GM18502 (cell line): ENCODE measurements around the gene DERL2.

Source experiments
- ATAC-seq: cut with Tn5 transposase; IDR thresholded peaks from one replicate; pipeline ENCODE4 v1.9.1; 2021; ENCODE audit warnings: mild to moderate bottlenecking; ENCODE audit not compliant: unreplicated experiment, poor library complexity

DERL2 gene

DNA sequence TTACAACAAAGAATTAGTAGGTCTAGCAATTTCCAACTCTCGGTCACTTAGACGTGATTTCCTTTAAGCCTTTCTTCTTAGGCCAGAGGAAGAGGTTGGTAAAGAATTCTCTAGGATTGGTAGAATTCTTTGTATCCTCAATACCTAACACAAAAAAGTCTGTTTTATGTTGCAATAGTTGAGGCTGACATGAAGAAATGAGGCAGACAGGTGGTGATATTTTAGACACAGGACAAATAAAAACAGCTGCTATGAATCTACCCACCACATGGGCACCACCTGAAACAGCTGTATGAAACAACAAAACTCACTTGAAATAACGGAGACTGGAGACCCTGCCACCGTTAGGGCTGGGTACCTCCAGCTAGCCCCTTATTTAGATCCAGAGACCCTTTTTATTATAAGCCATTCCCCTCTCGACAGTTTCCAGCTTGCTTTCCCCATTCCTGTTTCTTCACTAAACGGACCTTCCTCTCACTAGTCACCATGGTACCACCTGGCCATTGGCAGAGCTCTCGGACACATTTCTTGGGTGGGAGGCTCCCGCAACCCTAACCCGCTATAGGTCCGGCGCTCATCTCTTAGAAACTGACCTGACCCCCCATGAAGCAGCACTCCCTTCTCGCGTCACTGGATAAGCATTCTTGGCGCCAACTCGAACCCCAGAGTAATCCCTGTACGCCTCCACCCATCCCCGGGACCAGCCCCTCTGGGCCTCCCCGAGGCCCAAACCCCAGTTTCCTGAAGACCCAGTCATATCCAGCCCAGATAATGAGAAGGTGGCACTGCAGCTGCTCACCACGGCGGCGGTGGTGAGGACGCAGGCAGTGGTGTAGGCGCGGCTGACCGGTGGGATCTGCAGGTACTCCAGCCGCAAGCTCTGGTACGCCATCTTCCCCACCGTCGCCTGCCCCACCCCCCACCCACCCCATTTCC is at the start of gene DERL2:
Gene DERL2 (minus strand): TSS at position 909 of the 936 bp plus-strand sequence. CDS start 17 bp downstream, at position 892.
- peak; percentile 22 for ATAC-seq

DNA sequence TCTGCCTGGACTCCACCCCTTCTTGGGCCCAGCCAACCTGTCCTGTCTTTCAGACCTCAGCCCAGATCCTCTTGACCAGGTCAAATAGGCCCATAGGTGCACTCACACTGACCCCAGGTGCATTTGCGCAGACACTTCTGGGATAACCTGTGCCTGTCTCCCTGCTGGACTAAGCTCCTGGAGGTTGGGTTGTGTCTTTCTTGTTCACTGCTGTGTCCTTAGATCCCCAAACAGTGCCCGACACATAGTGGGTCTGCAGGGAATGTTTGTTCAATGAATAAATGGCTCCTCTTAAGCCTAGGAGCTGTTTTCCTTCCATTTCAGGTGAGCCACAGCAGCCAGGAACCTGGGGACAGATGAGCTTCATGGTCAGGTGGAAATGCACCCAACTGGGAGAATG is 49.5 kb upstream of the DERL2 start:
- no peak for ATAC-seq

DNA sequence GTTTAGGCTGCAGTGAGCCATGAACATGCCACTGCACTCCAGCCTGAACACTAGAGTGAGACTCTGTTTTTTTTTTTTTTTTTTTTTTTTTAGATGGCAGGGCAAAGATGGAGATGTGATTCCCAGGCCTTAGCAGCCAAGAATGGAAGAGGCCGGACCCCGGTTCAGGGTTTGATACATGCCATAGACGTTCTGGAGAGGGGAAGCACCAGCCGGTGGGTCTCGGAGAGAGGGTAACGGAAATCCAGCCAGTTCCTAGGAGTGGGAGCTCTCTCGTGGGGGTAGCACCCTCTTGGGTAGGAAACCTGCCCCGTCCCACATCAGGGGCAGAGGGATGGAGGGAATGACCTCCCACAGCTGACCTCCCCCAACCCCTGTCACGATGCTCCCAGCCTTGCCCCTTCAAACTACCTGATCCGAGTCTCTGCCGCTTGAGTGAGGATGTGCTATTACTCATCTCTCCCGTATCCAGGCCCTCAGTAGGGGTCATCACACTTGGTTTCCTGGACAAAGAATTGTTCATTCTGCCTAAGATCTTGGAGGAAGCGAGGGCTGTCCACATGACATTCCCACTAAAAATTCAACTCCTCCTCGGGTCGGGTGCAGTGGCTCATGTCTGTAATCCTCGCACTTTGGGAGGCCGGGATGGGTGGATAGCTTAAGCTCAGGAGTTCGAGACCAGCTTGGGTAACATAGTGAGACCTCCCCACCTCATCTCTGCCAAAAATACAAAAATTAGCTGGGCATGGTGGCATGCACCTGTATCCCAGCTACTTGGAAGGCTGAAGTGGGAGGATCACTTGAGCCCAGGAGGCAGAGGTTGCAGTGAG is 47.7 kb upstream of the DERL2 start:
- no peak for ATAC-seq

DNA sequence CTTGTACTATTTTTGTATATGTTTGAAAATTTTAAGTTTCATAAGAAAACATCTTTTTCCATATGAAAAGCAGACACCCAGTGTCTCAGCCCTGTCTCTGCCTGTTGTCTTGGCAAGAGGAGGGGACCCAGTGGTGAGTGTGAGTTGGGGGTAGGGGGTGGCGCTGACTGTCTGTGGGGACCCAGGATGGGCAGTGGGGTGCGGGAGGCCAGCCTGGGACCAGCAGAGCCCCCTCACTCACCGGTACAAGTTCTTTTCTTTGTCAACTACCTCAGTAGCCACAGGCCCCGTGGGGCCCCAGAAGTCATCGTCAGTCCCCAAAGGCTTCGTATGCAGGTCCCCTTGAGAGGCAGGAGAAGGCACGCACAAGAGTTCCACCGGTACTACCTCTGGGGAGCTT is 46.6 kb upstream of the DERL2 start:
- no peak for ATAC-seq

DNA sequence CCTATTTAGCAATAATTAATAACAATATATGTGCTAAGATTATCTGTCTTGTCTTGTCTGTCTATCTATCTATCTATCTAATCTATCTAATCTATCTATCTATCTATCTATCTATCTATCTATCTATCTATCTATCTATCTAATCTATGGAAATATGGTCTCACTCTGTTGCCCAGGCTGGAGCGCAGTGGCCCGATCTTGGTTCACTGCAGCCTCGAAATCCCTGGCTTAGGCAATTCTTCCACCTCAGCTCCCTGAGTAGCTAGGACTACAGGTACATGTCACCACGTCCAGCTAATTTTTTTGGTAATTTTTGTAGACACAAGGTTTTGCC is 45.1 kb upstream of the DERL2 start:
- no peak for ATAC-seq

DNA sequence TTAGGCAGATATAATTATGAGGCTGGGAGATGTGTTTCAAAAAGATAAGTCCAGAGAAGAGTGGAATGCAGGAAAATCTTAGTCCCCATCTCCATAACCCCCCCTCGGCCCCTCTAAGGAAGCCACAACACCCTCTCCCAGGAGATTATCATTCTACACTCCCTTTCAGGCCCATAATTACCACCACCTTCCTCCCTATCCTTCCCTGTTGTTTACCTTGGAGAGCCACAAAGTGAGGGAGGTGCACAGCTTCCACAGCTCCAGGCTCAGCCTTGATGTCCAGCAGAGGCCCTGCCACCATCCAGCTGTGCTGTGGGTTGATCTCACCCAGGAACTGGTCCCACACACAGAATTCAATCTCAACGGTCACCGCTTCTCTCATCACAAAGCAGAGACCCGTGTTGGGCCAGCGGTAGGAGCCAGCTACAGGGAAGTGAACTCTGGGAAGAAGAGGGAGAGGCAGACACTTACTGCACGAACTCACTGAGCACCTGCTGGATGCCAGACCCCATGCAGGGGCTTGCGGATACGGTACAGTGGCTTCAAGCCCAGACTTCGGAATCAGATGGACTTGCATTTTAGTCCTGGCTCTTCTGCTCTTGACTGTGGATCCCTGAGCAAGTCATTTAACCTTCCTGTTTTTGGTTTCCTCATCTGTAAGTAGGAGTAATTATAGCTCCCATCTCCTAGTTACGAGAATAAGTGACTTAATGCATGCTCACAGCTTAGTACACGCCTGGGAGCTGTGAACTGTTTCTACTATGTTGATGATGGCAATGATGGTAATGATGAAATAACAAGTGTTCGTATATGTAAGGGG is 44.5 kb upstream of the DERL2 start:
- no peak for ATAC-seq

DNA sequence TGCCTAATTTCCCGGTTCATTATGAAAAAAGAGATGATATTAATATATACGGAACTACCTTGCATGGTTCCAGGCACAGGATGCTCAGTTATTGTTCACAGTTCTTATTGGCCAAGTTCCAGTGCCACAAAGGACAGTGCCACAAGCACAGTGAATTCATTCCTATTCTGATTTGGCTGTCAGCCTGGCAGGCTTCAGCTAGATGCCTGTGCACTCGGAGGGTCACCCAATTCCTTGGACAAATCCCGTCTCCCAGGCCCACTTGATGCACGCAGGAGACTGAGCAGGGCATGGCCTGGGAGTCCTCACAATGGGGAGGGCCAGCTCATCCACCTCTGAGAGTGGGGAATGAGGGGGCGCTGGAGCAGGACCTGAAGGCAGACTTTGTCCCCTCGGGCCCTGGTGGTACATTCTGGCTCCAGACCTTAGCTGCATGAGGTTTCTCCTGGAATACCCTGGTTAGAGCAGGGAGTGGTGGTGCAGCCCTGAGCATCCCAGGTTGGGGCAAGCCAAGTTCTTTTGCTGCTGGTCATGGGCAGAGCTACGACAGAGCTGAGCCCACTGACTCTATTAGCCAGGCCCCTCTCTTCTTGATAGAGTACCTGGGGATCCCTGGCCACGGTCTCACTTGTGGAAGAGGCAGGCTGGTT is 41.7 kb upstream of the DERL2 start:
- ATAC-seq = no peak

DNA sequence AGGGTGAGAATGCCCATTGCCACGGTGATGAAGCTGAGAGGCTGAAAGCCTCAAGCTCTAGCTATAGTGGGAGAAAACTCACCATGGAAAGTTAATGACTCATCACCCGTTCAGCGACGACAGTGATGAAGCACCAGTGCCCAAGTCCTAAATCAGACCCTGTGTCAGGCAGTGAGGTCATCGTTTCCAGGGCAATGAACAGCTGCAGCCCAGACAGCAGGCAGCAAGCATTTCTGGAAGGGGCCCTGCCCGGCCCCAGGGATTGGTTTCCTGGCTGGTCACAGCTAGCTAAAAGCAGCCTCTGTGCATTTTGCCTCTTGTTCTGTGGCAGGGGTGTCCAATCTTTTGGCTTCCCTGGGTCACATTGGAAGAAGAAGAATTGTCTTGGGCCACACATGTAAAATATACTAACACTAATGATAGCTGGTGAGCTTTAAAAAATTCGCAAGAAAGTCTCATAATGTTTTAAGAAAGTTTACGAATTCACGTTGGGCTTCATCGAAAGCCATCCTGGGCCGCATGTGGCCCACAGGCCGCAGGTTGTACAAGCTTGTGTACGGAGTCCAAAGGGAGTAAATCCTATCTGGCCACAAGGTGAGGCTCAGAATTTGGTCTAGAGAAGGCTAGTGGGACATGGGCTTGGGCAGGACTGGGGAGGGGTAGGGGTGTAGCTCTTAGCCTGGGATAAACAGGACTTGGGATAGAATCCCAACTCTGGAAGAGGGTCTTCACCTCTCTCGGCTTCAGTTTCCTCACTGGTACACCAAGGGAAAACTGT is 41.0 kb upstream of the DERL2 start:
- ATAC-seq = no peak

DNA sequence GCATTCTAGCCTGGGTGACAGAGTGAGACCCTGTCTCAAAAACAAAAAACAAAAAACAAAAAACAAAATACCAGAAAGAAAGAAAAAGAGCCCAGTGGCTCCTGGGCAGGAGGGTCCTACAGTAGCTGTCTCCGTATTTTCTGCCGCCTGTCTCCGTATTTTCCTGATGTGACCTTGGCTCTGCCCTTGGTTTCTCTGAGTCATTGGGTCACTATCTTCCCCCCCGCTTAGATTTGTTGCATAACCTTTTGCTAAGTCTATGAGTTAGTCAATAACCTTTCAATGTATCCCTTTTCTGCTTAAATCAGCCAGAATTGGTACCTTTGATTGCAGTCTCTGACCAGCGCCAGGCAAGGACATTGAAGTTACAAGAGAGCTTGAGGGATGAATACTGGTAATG is 37.3 kb upstream of the DERL2 start:
- no peak for ATAC-seq

DNA sequence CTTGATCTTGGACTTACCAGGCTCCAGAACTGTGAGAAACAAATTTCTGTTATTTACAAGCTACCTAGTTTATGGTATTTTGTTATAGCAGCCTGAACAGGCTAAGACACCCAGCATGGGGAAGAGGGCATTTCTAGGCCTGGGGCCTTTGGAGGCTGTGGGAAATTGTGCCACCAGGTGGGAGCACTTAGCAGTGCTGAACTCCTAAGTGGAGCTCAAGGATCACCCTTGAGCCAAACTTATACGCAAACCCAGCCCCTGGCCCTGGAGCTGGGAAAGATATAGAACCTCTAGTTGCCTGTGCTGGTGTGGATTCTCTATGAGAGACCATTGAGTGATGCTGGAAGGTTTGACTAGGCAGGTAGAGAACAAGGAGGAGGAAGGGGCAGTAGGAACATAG is 36.5 kb upstream of the DERL2 start:
- ATAC-seq = no peak

DNA sequence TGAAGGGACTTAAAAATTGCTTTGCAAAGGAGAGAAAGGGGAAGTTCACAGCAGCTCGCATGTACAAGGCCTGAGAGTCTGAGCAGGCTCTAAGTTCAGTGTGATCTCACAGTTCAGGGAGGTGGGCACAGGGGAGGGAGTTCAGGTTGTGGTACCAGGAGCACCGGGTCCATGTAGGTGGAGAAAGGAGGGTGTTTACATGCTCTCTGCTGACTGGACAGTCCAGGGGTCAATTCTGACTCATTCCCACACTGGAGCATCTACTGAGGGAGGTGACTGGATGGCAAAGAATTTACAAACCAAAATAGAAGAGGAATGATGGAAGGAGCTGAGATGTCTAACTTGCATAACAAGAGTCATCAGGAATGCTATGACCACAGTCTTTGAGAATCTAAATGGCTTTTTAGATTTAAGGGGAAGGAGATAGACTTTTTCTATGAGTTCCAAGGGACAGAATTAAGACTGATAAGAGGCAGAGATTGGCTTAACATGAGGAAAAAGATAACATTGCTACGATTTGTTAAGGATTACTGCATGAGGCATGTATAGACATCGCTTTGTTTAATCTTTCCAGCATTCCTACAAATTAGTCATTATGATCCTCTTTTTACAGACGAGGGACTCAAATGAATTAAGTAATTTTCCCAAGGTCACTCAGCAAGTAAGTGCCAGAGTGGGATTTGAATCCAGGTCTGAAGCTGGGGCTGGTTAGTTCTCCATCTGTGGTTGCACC is 30.2 kb upstream of the DERL2 start:
- no peak for ATAC-seq

DNA sequence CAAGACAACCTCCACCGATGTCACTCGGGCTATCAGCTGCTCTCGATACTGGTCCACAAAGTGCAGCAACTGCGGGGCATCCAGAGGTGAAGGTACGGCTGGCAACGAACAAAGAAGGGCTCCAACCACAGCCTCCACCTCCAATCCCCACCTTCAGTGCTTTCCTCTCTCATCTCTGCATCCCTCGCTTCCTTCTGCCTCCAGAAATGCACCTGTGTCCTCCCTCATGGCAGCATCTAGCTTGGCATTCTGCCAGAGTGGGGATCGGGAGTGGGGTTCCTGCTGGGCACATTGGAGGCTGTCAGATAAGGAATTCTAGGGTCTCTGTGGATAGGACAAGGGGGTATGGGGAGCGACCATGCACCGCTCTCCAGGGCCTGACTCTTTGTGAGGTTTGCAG is 29.0 kb upstream of the DERL2 start:
- no peak for ATAC-seq

DNA sequence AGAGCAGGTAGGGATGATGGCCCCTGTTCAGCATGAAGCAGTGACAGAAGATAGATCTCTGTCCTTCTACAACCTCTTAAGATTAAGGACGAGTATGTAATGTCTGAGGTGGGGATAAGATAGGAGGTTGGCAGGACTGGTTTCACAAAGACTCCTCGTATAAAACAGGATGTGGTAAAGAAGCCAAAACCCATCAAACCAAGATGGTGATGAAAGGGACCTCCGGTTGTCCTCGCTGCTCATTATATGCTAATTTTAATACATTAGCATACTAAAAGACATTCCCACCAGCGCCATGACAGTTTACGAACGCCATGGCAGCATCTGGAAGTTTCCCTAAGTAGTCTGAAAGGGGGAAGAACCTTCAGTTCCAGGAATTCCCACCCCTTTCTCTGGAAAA is 27.6 kb upstream of the DERL2 start:
- no peak for ATAC-seq

DNA sequence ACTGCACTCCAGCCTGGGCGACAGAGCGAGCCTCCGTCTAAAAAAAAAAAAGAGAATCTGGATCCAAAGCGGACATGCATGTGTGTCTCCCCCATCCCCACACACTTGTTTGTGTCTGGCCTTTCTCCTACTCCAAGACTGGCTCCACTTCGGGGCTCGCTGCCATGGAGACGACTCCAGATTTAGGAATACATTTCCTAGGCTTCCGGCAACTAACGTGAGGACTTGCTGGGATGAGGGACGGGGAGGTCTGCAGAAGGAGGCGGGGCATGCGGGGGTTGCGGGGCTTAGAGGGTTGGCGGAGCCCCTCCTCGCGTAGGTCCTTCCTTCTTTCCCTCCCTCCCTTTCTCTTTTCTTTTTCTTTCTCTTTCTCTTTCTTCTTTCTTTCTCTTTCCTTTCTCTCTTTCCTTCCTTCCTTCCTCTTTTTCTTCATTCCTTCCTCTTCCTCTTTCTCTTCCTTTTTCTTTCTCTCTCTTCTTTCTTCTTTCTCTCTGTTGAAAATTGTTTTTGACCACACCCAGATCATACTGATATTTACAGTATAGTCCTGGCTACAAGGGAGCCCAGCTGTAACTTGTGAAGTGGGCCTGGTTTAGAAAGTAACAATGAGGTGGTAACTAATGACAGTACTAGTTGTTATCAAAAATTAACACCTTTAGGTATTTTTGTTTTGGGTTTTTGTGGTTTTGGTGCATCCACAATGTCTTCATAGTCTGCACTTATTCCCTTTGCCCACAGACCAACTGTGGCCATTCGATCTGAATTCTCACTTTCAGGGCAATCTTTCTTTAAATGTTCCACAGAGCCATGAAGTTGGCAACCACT is 25.6 kb upstream of the DERL2 start:
- ATAC-seq = no peak

DNA sequence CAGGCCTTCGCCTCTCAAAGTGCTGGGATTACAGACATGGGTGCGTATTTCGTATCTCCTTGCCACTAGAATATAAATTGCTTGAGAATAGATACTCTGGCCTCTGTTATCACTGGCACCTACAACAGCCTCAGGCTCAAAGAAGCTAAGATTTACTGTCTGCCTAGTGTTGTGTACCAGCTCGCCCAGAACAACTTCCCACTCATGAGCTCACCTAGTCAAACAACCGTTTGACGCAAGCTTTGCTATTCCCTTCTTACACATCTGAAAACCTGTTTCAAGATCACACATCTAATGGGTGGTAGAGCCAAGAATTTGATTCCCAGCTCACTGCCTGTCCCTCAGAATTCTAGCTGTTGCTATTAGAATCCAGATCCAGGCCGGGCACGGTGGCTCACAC is 24.8 kb upstream of the DERL2 start:
- ATAC-seq = no peak

DNA sequence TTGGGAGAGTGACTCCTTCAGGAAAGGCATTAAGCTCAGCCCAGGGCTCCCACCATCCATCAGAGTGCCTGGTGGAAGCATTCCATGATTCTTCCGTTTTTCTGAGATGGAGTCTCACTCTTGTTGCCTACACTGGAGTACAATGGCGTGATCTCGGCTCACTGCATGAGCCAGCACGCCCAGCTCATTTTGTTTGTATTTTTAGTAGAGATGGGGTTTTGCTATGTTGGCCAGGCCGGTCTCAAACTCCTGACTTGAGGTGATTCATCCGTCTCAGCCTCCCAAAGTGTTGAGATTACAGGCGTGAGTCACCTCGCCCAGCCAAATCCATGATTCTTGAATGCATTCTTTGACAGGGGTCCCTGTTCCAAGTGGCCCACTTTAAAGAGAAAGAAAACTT is 23.5 kb upstream of the DERL2 start:
- no peak for ATAC-seq

DNA sequence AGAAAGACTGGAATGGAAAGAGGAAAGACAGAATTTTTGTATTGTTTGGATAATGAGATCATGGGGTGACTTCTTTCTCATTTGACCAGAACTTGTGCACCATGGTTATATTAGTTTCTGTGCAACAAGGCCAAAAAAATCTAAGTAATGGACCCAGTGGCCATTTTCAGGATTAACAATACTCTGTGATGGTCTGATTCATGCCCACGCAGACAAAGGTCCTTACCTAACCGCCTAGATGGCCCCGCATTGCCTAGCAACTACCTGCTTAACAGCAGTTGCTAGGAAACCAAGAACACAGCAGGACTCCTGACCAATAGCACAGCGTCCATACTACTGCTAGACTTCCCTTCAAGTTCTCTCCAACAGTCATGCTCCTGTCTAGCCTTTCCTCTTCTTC is 22.8 kb upstream of the DERL2 start:
- ATAC-seq = no peak

DNA sequence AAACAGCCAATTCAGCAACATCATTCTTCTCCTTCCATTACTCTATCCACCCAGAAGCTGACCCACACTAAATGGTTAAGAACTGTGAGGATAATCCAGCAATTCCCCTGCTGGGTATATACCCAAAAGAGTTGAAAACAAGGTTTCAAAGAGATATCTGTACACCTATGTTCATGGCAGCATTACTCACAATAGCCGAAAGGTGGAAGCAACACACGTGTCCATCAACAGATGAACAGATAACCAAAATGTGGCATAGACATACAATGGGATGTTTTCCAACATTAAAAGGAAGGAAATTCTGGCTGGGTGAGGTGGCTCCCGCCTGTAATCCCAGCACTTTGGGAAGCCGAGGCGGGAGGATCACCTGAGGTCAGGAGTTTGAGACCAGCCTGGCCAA is 20.3 kb upstream of the DERL2 start:
- no peak for ATAC-seq
